Activated T-cell treated with anti-CD3 and anti-CD28 coated beads, Interleukin-2, amount 50 U/mL, for 24 hours (primary cell): Measurements from ENCODE around the gene ACTRT3.

Source experiments
- DNase-seq: peaks from one replicate; pipeline ENCODE4 v3.0.0-alpha.2; 2020
- H3K27ac Mint-ChIP-seq: 2 replicates; pipeline ENCODE4 v1.8.0; 2020; ENCODE audit warnings: mild to moderate bottlenecking, mixed read lengths
- H3K27me3 Mint-ChIP-seq: 2 replicates; pipeline ENCODE4 v1.8.0; 2020; ENCODE audit warnings: mixed read lengths
- H3K36me3 Mint-ChIP-seq: 2 replicates; pipeline ENCODE4 v1.8.0; 2020; ENCODE audit warnings: low read depth, mixed read lengths
- H3K4me1 Mint-ChIP-seq: 2 replicates; pipeline ENCODE4 v1.8.0; 2020; ENCODE audit warnings: low read depth, mixed read lengths
- H3K4me3 Mint-ChIP-seq: 2 replicates; pipeline ENCODE4 v1.8.0; 2020; ENCODE audit warnings: mild to moderate bottlenecking, moderate library complexity, mixed read lengths
- H3K9me3 Mint-ChIP-seq: 2 replicates; pipeline ENCODE4 v1.8.0; 2020; ENCODE audit warnings: mixed read lengths

The ACTRT3 gene

GRCh38 chr3:169787791-169788190 lies 18.4 kb upstream of the ACTRT3 start:
- H3K4me1 Mint-ChIP-seq, result peaks cover 21% of the 10 kb centered on the region
- H3K9me3 Mint-ChIP-seq, result no peaks in the 10 kb centered on the region
- no peak overlapping the region for H3K4me3 Mint-ChIP-seq
- DNase-seq, result no peak
- H3K36me3 Mint-ChIP-seq, result peaks cover 89% of the 10 kb centered on the region
- no peaks in the 10 kb centered on the region for H3K27me3 Mint-ChIP-seq
- no peak overlapping the region for H3K27ac Mint-ChIP-seq

GRCh38 chr3:169787120-169787519 lies 17.8 kb upstream of the ACTRT3 start:
- Mint-ChIP-seq H3K4me1 (peaks cover 25% of the 10 kb centered on the region), H3K27ac (no peak overlapping the region), H3K4me3 (no peak overlapping the region), H3K36me3 (peaks cover 89% of the 10 kb centered on the region), H3K9me3 (no peaks in the 10 kb centered on the region), H3K27me3 (no peaks in the 10 kb centered on the region)
- DNase-seq, result no peak

GRCh38 chr3:169781209-169781855 lies 12.0 kb upstream of the ACTRT3 start:
- Mint-ChIP-seq H3K4me3 (no peak overlapping the region), H3K9me3 (no peaks in the 10 kb centered on the region), H3K27ac (peak overlapping the region; percentile 45), H3K4me1 (peaks cover 59% of the 10 kb centered on the region), H3K27me3 (no peaks in the 10 kb centered on the region), H3K36me3 (peaks cover 91% of the 10 kb centered on the region)
- DNase-seq, result no peak

GRCh38 chr3:169780742-169781141 lies 11.4 kb upstream of the ACTRT3 start:
- H3K27me3 Mint-ChIP-seq, result no peaks in the 10 kb centered on the region
- H3K27ac Mint-ChIP-seq, result peak overlapping the region; percentile 45
- peaks cover 59% of the 10 kb centered on the region for H3K4me1 Mint-ChIP-seq
- no peaks in the 10 kb centered on the region for H3K9me3 Mint-ChIP-seq
- peaks cover 91% of the 10 kb centered on the region for H3K36me3 Mint-ChIP-seq
- no peak overlapping the region for H3K4me3 Mint-ChIP-seq
- DNase-seq, result no peak

GRCh38 chr3:169777822-169778221 lies 8.5 kb upstream of the ACTRT3 start:
- Mint-ChIP-seq H3K9me3 (no peaks in the 10 kb centered on the region), H3K27ac (no peak overlapping the region), H3K27me3 (no peaks in the 10 kb centered on the region), H3K4me1 (peaks cover 73% of the 10 kb centered on the region), H3K4me3 (no peak overlapping the region), H3K36me3 (peaks cover 99% of the 10 kb centered on the region)
- no peak for DNase-seq

GRCh38 chr3:169774186-169774585 lies 4.8 kb upstream of the ACTRT3 start:
- peaks cover 54% of the 10 kb centered on the region for H3K4me1 Mint-ChIP-seq
- DNase-seq, result no peak
- peak overlapping the region; percentile 99 for H3K27ac Mint-ChIP-seq
- peaks cover 76% of the 10 kb centered on the region for H3K36me3 Mint-ChIP-seq
- no peaks in the 10 kb centered on the region for H3K9me3 Mint-ChIP-seq
- peak overlapping the region; percentile 96 for H3K4me3 Mint-ChIP-seq
- H3K27me3 Mint-ChIP-seq, result no peaks in the 10 kb centered on the region

GRCh38 chr3:169772897-169773816 lies 3.8 kb upstream of the ACTRT3 start, which contains the start of gene MYNN:
MYNN (plus strand) TSS chr3:169773396; CDS start chr3:169774296, 900 bp downstream.
- peak; percentile 96 for DNase-seq
- H3K27me3 Mint-ChIP-seq, result no peaks in the 10 kb centered on the region
- peak within 1 kb of the TSS; percentile 96 for H3K4me3 Mint-ChIP-seq
- peaks cover 66% of the 10 kb centered on the region for H3K36me3 Mint-ChIP-seq
- H3K9me3 Mint-ChIP-seq, result no peaks in the 10 kb centered on the region
- peak within 1 kb of the TSS; percentile 99 for H3K27ac Mint-ChIP-seq
- H3K4me1 Mint-ChIP-seq, result peaks cover 46% of the 10 kb centered on the region

GRCh38 chr3:169772305-169772896 lies 3.0 kb upstream of the ACTRT3 start:
- H3K27me3 Mint-ChIP-seq, result no peaks in the 10 kb centered on the region
- H3K4me1 Mint-ChIP-seq, result peaks cover 42% of the 10 kb centered on the region
- DNase-seq, result no peak
- H3K36me3 Mint-ChIP-seq, result peaks cover 58% of the 10 kb centered on the region
- peak overlapping the region; percentile 99 for H3K27ac Mint-ChIP-seq
- no peaks in the 10 kb centered on the region for H3K9me3 Mint-ChIP-seq
- H3K4me3 Mint-ChIP-seq, result peak overlapping the region; percentile 96

- Mint-ChIP-seq H3K27ac (peak overlapping the region; percentile 99), H3K36me3 (peaks cover 51% of the 10 kb centered on the region), H3K27me3 (no peaks in the 10 kb centered on the region)
Observed at GRCh38 chr3:169771497-169772304, 2.3 kb upstream of the ACTRT3 start.

GRCh38 chr3:169764882-169765612 lies 4.3 kb downstream of the ACTRT3 start, which contains the start of gene TERC:
TERC (minus strand) TSS chr3:169765060.
- peak within 1 kb of the TSS; percentile 99 for H3K27ac Mint-ChIP-seq
- DNase-seq, result peak; percentile 94
- H3K9me3 Mint-ChIP-seq, result peaks cover 2% of the 10 kb centered on the region
- H3K27me3 Mint-ChIP-seq, result no peaks in the 10 kb centered on the region
- peaks cover 37% of the 10 kb centered on the region for H3K4me1 Mint-ChIP-seq
- H3K36me3 Mint-ChIP-seq, result peaks cover 9% of the 10 kb centered on the region
- H3K4me3 Mint-ChIP-seq, result peak within 1 kb of the TSS; percentile 95

More at GRCh38 chr3:169771497-169772304, 2.3 kb upstream of the ACTRT3 start:
- peak; percentile 72 for DNase-seq
- H3K4me3 Mint-ChIP-seq, result peak overlapping the region; percentile 96
- H3K4me1 Mint-ChIP-seq, result peaks cover 35% of the 10 kb centered on the region
- no peaks in the 10 kb centered on the region for H3K9me3 Mint-ChIP-seq

- Mint-ChIP-seq H3K9me3 (peaks cover 2% of the 10 kb centered on the region), H3K4me3 (peak overlapping the region; percentile 95), H3K27me3 (no peaks in the 10 kb centered on the region), H3K27ac (peak overlapping the region; percentile 99), H3K4me1 (peaks cover 39% of the 10 kb centered on the region), H3K36me3 (peaks cover 6% of the 10 kb centered on the region)
- DNase-seq, result peak; percentile 84
Observed at GRCh38 chr3:169764312-169764881, 5.0 kb downstream of the ACTRT3 start.

GRCh38 chr3:169760479-169760878 lies 8.9 kb downstream of the ACTRT3 start:
- Mint-ChIP-seq H3K27ac (no peak overlapping the region), H3K4me3 (no peak overlapping the region), H3K27me3 (no peaks in the 10 kb centered on the region), H3K9me3 (peaks cover 2% of the 10 kb centered on the region), H3K4me1 (peaks cover 51% of the 10 kb centered on the region), H3K36me3 (peaks cover 6% of the 10 kb centered on the region)
- no peak for DNase-seq

GRCh38 chr3:169759256-169759655 lies 10.1 kb downstream of the ACTRT3 start:
- H3K4me1 Mint-ChIP-seq, result peaks cover 44% of the 10 kb centered on the region
- H3K36me3 Mint-ChIP-seq, result peaks cover 2% of the 10 kb centered on the region
- peaks cover 2% of the 10 kb centered on the region for H3K9me3 Mint-ChIP-seq
- DNase-seq, result no peak
- H3K4me3 Mint-ChIP-seq, result no peak overlapping the region
- no peaks in the 10 kb centered on the region for H3K27me3 Mint-ChIP-seq
- peak overlapping the region; percentile 89 for H3K27ac Mint-ChIP-seq
